A673 (cell line): ENCODE measurements around the gene ZNRF3.

Source experiments
- EZH2 ChIP-seq: fragments of 200-600 bp; sonication (generic); IDR thresholded peaks from 2 replicates; pipeline ENCODE4 v1.6.1; 2017; ENCODE audit warnings: borderline replicate concordance, low read depth, mild to moderate bottlenecking, mixed read lengths, antibody characterized with exemption, low read length; ENCODE audit not compliant: poor library complexity, severe bottlenecking
- TF ChIP-seq, protein P1 (sequence below): fragments of 300-800, 200-600 bp; sonication (generic); conservative IDR thresholded peaks from 2 replicates; pipeline ENCODE4 v1.5.1; 2017; ENCODE audit warnings: low read depth, mild to moderate bottlenecking, antibody characterized with exemption, low read length, moderate library complexity, mixed read lengths

- TF ChIP-seq, protein P1, sequence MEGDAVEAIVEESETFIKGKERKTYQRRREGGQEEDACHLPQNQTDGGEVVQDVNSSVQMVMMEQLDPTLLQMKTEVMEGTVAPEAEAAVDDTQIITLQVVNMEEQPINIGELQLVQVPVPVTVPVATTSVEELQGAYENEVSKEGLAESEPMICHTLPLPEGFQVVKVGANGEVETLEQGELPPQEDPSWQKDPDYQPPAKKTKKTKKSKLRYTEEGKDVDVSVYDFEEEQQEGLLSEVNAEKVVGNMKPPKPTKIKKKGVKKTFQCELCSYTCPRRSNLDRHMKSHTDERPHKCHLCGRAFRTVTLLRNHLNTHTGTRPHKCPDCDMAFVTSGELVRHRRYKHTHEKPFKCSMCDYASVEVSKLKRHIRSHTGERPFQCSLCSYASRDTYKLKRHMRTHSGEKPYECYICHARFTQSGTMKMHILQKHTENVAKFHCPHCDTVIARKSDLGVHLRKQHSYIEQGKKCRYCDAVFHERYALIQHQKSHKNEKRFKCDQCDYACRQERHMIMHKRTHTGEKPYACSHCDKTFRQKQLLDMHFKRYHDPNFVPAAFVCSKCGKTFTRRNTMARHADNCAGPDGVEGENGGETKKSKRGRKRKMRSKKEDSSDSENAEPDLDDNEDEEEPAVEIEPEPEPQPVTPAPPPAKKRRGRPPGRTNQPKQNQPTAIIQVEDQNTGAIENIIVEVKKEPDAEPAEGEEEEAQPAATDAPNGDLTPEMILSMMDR, result no peak
- no peak for TF ChIP-seq EZH2
Observed at GRCh38 chr22:29050457-29050856, 167.1 kb downstream of the ZNRF3 start.
